K562 (cell line): Measurements from ENCODE around the gene GPX5. TPM values are rescaled to one million over a fixed set of nuclear protein-coding genes. Genes with fewer than 3 reads are reported as not detected.

ENCODE experiments used
- ADNP ChIP-seq: fragments of 200-800 bp; sonication (Bioruptor generic); IDR thresholded peaks from 2 replicates; pipeline ENCODE4 v1.6.1; 2016; ENCODE audit warnings: missing genetic modification characterization, missing compliant biosample characterization
- BMI1 ChIP-seq: fragments of 150-350 bp; IDR thresholded peaks from 2 replicates; pipeline ENCODE4 v1.6.1; 2014; ENCODE audit warnings: low read length
- DDX20 ChIP-seq: fragments of 450-650 bp; IDR thresholded peaks from 2 replicates; pipeline ENCODE4 v1.6.1; 2016; ENCODE audit warnings: missing genetic modification characterization, low read depth, mild to moderate bottlenecking, missing compliant biosample characterization, moderate library complexity
- HDAC2 ChIP-seq: fragments of 450-650 bp; IDR thresholded peaks from 2 replicates; pipeline ENCODE4 v1.6.1; 2016; ENCODE audit warnings: mild to moderate bottlenecking
- JUNB ChIP-seq: fragments of 450-650 bp; formaldehyde crosslinking; conservative IDR thresholded peaks from 2 replicates; pipeline ENCODE4 v1.4.0; 2020; ENCODE audit warnings: mild to moderate bottlenecking
- MEIS2 ChIP-seq: fragments of 450-650 bp; IDR thresholded peaks from 2 replicates; pipeline ENCODE4 v1.6.1; 2014; ENCODE audit warnings: mild to moderate bottlenecking; ENCODE audit not compliant: partially characterized antibody
- NBN ChIP-seq: fragments of 450-650 bp; IDR thresholded peaks from 2 replicates; pipeline ENCODE4 v1.6.1; 2016; ENCODE audit warnings: low read depth, mild to moderate bottlenecking
- NELFE ChIP-seq: IDR thresholded peaks from 2 replicates; pipeline ENCODE4 v1.6.1; 2011; ENCODE audit warnings: mild to moderate bottlenecking; ENCODE audit not compliant: insufficient read depth, insufficient read length
- PRMT5 ChIP-seq: sonication (generic); formaldehyde crosslinking; IDR thresholded peaks from 2 replicates; pipeline ENCODE4 v1.5.0; 2020; ENCODE audit warnings: missing genetic modification reagents
- RBM14 ChIP-seq: fragments of 200-400 bp; formaldehyde crosslinking; IDR thresholded peaks from 2 replicates; pipeline ENCODE4 v1.6.1; 2018; ENCODE audit warnings: low read depth, mild to moderate bottlenecking, low read length, moderate library complexity, borderline replicate concordance; ENCODE audit not compliant: insufficient read depth
- RBM15 ChIP-seq: fragments of 200-400 bp; formaldehyde crosslinking; IDR thresholded peaks from 2 replicates; pipeline ENCODE4 v1.6.1; 2018; ENCODE audit warnings: mild to moderate bottlenecking, low read length, moderate library complexity; ENCODE audit not compliant: insufficient read depth
- SNRNP70 ChIP-seq: fragments of 200-400 bp; formaldehyde crosslinking; optimal IDR thresholded peaks from 2 replicates; pipeline ENCODE3; 2017; ENCODE audit warnings: low read depth, low read length
- TARDBP ChIP-seq: fragments of 450-650 bp; IDR thresholded peaks from 2 replicates; pipeline ENCODE4 v1.6.1; 2016
- TBL1XR1 ChIP-seq, 2 experiments: IDR thresholded peaks; 2 replicates each; pipeline ENCODE4 v1.6.1; 2012; ENCODE audit warnings: improper control_type of control experiment in 2 of 2, low read length in 2 of 2, mild to moderate bottlenecking in 1 of 2
- WHSC1 ChIP-seq: IDR thresholded peaks from one replicate; pipeline ENCODE4 v1.6.1; 2012; ENCODE audit warnings: low read length, control low read depth, inconsistent platforms
- ZNF175 ChIP-seq: fragments of 200-800 bp; sonication (Bioruptor generic); IDR thresholded peaks from 2 replicates; pipeline ENCODE4 v1.6.1; 2016; ENCODE audit warnings: low read depth, mild to moderate bottlenecking, missing genetic modification characterization, missing compliant biosample characterization
- ZNF431 ChIP-seq: sonication (generic); formaldehyde crosslinking; IDR thresholded peaks from 2 replicates; pipeline ENCODE4 v1.8.0; 2022; ENCODE audit warnings: mild to moderate bottlenecking, missing genetic modification reagents
- ZNF644 ChIP-seq: fragments of 200-800 bp; sonication (Bioruptor generic); IDR thresholded peaks from 2 replicates; pipeline ENCODE4 v1.6.1; 2016; ENCODE audit warnings: low read depth, missing genetic modification characterization, missing compliant biosample characterization
- polyA plus RNA-seq, 8 experiments: library from polyadenylated mRNA; depleted of rRNA in 4 of 8; stranded (reverse) in 5 of 8; unstranded in 3 of 8; fragments of >200 nt; fragmentation: Nextera tagmentation in 2 of 8; fragmentation: Illumina TruSeq in 1 of 8; extraction: Ambion mirVana in 2 of 8; extraction: Trizol in 1 of 8; gene quantifications; 2 replicates each; pipeline versions ENCODE4 v1.2.1 to v1.2.3, GENCODE V29; 2011 to 2014; ENCODE audit warnings: inconsistent platforms in 1 of 8, missing spikeins in 1 of 8
- total RNA-seq, 7 experiments: library from RNA; depleted of rRNA in 6 of 7; stranded (reverse); fragments of >200 nt in 6 of 7; fragmentation: Illumina TruSeq in 2 of 7; extraction: Trizol in 2 of 7; gene quantifications; 2 replicates each; pipeline versions ENCODE4 v1.2.1 to v1.2.3, GENCODE V29; 2011 to 2021; ENCODE audit warnings: low replicate concordance in 1 of 7
- TF ChIP-seq, protein P1 (sequence below): fragments of 450-650 bp; formaldehyde crosslinking; IDR thresholded peaks from 2 replicates; pipeline ENCODE4 v1.4.0; 2020; ENCODE audit warnings: mild to moderate bottlenecking, moderate library complexity
- TF ChIP-seq, protein P2 (sequence below): sonication (generic); formaldehyde crosslinking; IDR thresholded peaks from 2 replicates; pipeline ENCODE4 v1.8.0; 2022; ENCODE audit warnings: missing genetic modification reagents, mild to moderate bottlenecking, borderline replicate concordance
- TF ChIP-seq, protein P3 (sequence below): fragments of 450-650 bp; IDR thresholded peaks from one replicate; pipeline ENCODE4 v1.6.1; 2018; ENCODE audit warnings: mild to moderate bottlenecking, moderate library complexity; ENCODE audit not compliant: partially characterized antibody
- TF ChIP-seq, protein P4 (sequence below), 2 experiments: fragments of 450-650 bp in 1 of 2; IDR thresholded peaks; 2 replicates each; pipeline ENCODE4 v1.6.1; 2011 to 2017; ENCODE audit warnings: low read depth in 2 of 2, antibody characterized with exemption in 1 of 2, borderline replicate concordance in 1 of 2, low read length in 1 of 2, mild to moderate bottlenecking in 1 of 2, mixed read lengths in 1 of 2; ENCODE audit not compliant: control insufficient read depth in 1 of 2

GPX5 gene
- total and polyA plus RNA-seq, 9 of the 15 experiments (the other 6 are each of a cell fraction or from before 2014, with no cell fraction given) = 0.07 to 0.18 (median 0.15) TPM; not detected in 6

DNA sequence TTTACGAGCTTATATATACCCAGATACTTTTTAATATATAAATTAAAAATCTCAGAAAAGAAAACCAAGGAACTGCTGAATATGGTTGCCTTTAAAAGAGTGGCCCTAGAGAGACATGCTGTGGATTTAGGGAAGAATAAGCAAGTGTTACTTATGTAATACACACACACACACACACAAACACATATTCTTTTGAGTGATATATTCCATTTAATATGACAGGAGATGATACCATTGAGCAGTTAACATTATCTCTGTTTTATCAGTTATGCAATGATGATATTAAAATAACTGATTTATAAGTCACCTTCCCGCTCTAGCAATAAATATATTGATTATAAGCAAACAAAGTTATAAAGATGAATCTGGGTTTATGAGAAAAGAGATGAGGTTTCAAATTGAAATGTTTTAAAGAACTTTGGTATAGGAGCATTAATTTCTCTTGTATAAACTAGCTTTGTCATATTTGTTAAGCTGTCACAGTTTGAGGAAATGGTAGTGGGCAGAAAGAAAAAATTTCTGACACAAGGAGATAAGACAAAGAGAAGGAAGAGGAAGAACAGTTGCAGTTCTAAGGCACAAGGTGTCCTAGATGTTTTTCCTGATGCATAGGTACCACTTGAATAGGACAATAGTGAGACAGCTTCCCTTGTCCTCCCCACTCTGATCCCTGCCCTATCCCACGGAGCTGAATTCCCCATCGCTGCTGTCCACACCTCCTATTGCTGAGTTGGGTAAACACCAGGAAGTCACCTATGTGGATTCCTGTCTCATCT is 26.4 kb downstream of the GPX5 start (continued):
- TF ChIP-seq, protein P1, sequence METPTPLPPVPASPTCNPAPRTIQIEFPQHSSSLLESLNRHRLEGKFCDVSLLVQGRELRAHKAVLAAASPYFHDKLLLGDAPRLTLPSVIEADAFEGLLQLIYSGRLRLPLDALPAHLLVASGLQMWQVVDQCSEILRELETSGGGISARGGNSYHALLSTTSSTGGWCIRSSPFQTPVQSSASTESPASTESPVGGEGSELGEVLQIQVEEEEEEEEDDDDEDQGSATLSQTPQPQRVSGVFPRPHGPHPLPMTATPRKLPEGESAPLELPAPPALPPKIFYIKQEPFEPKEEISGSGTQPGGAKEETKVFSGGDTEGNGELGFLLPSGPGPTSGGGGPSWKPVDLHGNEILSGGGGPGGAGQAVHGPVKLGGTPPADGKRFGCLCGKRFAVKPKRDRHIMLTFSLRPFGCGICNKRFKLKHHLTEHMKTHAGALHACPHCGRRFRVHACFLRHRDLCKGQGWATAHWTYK (CRISPR knock-in tag) = no peak
- TF ChIP-seq PRMT5 (CRISPR knock-in tag) (no peak), RBM15 (no peak), MEIS2 (peak; percentile 70), TARDBP (no peak), DDX20 (tag) (no peak), JUNB (CRISPR knock-in tag) (no peak), ZNF431 (CRISPR knock-in tag) (no peak), ADNP (tag) (peak; percentile 49; the same call in 1 of the 2 replicates), NELFE (no peak), ZNF644 (tag) (no peak), SNRNP70 (no peak), HDAC2 (0 out of 2 replicates have a peak, but pooled peaks have one; percentile 23), TBL1XR1 (IDR thresholded peaks at IDR 0.05; ENCODE audit: low read length in 2 of 2) (no peak), NBN (no peak), WHSC1 (no peak), BMI1 (no peak), ZNF175 (CRISPR knock-in tag) (no peak), RBM14 (no peak)
- TF ChIP-seq, protein P2, sequence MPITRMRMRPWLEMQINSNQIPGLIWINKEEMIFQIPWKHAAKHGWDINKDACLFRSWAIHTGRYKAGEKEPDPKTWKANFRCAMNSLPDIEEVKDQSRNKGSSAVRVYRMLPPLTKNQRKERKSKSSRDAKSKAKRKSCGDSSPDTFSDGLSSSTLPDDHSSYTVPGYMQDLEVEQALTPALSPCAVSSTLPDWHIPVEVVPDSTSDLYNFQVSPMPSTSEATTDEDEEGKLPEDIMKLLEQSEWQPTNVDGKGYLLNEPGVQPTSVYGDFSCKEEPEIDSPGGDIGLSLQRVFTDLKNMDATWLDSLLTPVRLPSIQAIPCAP (CRISPR knock-in tag) = no peak
- TF ChIP-seq, protein P3, sequence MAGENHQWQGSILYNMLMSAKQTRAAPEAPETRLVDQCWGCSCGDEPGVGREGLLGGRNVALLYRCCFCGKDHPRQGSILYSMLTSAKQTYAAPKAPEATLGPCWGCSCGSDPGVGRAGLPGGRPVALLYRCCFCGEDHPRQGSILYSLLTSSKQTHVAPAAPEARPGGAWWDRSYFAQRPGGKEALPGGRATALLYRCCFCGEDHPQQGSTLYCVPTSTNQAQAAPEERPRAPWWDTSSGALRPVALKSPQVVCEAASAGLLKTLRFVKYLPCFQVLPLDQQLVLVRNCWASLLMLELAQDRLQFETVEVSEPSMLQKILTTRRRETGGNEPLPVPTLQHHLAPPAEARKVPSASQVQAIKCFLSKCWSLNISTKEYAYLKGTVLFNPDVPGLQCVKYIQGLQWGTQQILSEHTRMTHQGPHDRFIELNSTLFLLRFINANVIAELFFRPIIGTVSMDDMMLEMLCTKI = no peak
- TF ChIP-seq, protein P4, sequence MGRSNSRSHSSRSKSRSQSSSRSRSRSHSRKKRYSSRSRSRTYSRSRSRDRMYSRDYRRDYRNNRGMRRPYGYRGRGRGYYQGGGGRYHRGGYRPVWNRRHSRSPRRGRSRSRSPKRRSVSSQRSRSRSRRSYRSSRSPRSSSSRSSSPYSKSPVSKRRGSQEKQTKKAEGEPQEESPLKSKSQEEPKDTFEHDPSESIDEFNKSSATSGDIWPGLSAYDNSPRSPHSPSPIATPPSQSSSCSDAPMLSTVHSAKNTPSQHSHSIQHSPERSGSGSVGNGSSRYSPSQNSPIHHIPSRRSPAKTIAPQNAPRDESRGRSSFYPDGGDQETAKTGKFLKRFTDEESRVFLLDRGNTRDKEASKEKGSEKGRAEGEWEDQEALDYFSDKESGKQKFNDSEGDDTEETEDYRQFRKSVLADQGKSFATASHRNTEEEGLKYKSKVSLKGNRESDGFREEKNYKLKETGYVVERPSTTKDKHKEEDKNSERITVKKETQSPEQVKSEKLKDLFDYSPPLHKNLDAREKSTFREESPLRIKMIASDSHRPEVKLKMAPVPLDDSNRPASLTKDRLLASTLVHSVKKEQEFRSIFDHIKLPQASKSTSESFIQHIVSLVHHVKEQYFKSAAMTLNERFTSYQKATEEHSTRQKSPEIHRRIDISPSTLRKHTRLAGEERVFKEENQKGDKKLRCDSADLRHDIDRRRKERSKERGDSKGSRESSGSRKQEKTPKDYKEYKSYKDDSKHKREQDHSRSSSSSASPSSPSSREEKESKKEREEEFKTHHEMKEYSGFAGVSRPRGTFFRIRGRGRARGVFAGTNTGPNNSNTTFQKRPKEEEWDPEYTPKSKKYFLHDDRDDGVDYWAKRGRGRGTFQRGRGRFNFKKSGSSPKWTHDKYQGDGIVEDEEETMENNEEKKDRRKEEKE (IDR thresholded peaks at IDR 0.05; ENCODE audit: borderline replicate concordance in 1 of 2, control insufficient read depth in 1 of 2, low read depth in 2 of 2, low read length in 1 of 2) = no peak
